Effector memory CD8-positive, alpha-beta T cell (primary cell): ENCODE measurements around the gene FOXO1.

Experiments
- ATAC-seq: fragments of 150-1000 bp; cut with Tn5 transposase; replicated peaks from 2 replicates; pipeline ENCODE4 v1.10.0; 2021; ENCODE audit warnings: mild to moderate bottlenecking, moderate library complexity
- DNase-seq, 3 experiments: peaks; one replicate each; pipeline ENCODE4 v3.0.0; 2021
- H3K27ac Mint-ChIP-seq, 2 donors: one replicate each; pipeline ENCODE4 v1.8.0; 2022; ENCODE audit warnings: mild to moderate bottlenecking in 2 of 2, mixed read lengths in 2 of 2, moderate library complexity in 2 of 2
- H3K27me3 Mint-ChIP-seq, 2 donors: one replicate each; pipeline ENCODE4 v1.8.0; 2022; ENCODE audit warnings: mixed read lengths in 2 of 2
- H3K36me3 Mint-ChIP-seq: one replicate; pipeline ENCODE4 v1.8.0; 2022; ENCODE audit warnings: mild to moderate bottlenecking, moderate library complexity, mixed read lengths; ENCODE audit not compliant: insufficient read depth
- H3K4me1 Mint-ChIP-seq, 2 donors: one replicate each; pipeline ENCODE4 v1.8.0; 2022; ENCODE audit warnings: low read depth in 2 of 2, mixed read lengths in 2 of 2
- H3K4me3 Mint-ChIP-seq, 2 donors: one replicate each; pipeline ENCODE4 v1.8.0; 2022; ENCODE audit warnings: mild to moderate bottlenecking in 2 of 2, mixed read lengths in 2 of 2, moderate library complexity in 2 of 2
- H3K9me3 Mint-ChIP-seq, 2 donors: one replicate each; pipeline ENCODE4 v1.8.0; 2022; ENCODE audit warnings: mixed read lengths in 2 of 2

FOXO1 gene

GRCh38 chr13:40639221-40639681 lies 27.2 kb downstream of the FOXO1 start:
- H3K27me3 Mint-ChIP-seq, result no peaks in the 10 kb centered on the region
- H3K27ac Mint-ChIP-seq, result peak overlapping the region; percentile 53 to 72
- peaks cover 29% of the 10 kb centered on the region for H3K36me3 Mint-ChIP-seq
- H3K9me3 Mint-ChIP-seq, result no peaks in the 10 kb centered on the region
- ATAC-seq (peak; percentile 17), DNase-seq (no peak)
- H3K4me3 Mint-ChIP-seq, result no peak overlapping the region
- H3K4me1 Mint-ChIP-seq, result peaks cover 59 to 86% of the 10 kb centered on the region in 2 donors

GRCh38 chr13:40637643-40638042 lies 28.8 kb downstream of the FOXO1 start:
- H3K27ac Mint-ChIP-seq, result peak overlapping the region in 1 of 2 donors; percentile 72
- H3K36me3 Mint-ChIP-seq, result peaks cover 21% of the 10 kb centered on the region
- H3K27me3 Mint-ChIP-seq, result no peaks in the 10 kb centered on the region
- no peaks in the 10 kb centered on the region for H3K9me3 Mint-ChIP-seq
- no peak overlapping the region for H3K4me3 Mint-ChIP-seq
- peaks cover 56 to 84% of the 10 kb centered on the region in 2 donors for H3K4me1 Mint-ChIP-seq
- ATAC-seq (no peak), DNase-seq (no peak)

DNA sequence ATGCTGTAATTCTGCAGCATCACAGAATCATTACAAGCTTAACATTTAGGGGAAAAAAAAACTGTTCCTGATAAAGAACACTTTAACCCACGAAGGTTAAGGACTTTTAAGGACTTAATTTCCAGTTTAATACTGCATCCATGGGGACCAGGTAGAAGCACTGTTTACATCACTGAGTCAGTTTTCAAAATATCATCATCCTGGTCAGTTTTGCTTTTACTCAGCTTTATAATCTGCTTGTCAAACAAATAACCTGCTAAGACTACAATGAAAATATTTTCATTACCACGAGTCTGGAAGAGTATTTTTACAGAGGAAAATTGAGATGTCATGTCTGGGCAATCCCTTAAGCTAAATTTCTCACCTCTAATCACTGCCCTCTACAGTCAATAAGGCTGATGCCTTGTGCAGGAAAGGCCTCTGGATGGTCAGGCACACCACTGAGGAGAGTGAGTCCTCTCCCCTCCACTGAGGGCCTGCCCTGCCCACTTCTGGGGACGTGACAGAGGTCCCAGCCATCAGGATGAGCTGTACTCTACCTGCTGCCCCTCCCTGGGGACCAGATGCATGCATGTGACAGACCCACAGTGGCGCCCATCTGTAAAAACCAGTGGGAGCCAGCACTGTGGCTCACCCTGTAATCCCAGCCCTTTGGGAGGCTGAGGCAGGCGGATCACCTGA lies 31.0 kb downstream of the FOXO1 start:
- Mint-ChIP-seq H3K4me3 (no peak overlapping the region), H3K4me1 (peaks cover 56 to 78% of the 10 kb centered on the region in 2 donors), H3K9me3 (no peaks in the 10 kb centered on the region), H3K27me3 (no peaks in the 10 kb centered on the region), H3K27ac (peak overlapping the region; percentile 68 to 80), H3K36me3 (peaks cover 15% of the 10 kb centered on the region)
- no peak for DNase-seq
- no peak for ATAC-seq

GRCh38 chr13:40632915-40633314 lies 33.5 kb downstream of the FOXO1 start:
- Mint-ChIP-seq H3K27me3 (no peaks in the 10 kb centered on the region), H3K4me3 (no peak overlapping the region), H3K36me3 (peaks cover 22% of the 10 kb centered on the region), H3K27ac (no peak overlapping the region), H3K9me3 (no peaks in the 10 kb centered on the region), H3K4me1 (peaks cover 47 to 62% of the 10 kb centered on the region in 2 donors)
- no peak for ATAC-seq
- DNase-seq, result no peak

GRCh38 chr13:40631605-40632004 lies 34.8 kb downstream of the FOXO1 start:
- Mint-ChIP-seq H3K27ac (peak overlapping the region in 1 of 2 donors; percentile 87), H3K36me3 (peaks cover 30% of the 10 kb centered on the region), H3K27me3 (no peaks in the 10 kb centered on the region), H3K9me3 (no peaks in the 10 kb centered on the region), H3K4me3 (peak overlapping the region; percentile 2), H3K4me1 (peaks cover 53 to 65% of the 10 kb centered on the region in 2 donors)
- no peak for ATAC-seq
- DNase-seq, result no peak

- H3K4me3 Mint-ChIP-seq, result no peak overlapping the region
- no peaks in the 10 kb centered on the region for H3K9me3 Mint-ChIP-seq
- no peak for ATAC-seq
- H3K36me3 Mint-ChIP-seq, result peaks cover 31% of the 10 kb centered on the region
- no peaks in the 10 kb centered on the region for H3K27me3 Mint-ChIP-seq
- peaks cover 49 to 61% of the 10 kb centered on the region in 2 donors for H3K4me1 Mint-ChIP-seq
- DNase-seq, result no peak
- H3K27ac Mint-ChIP-seq, result peak overlapping the region in 1 of 2 donors; percentile 38
Measured at GRCh38 chr13:40629678-40630384, 36.6 kb downstream of the FOXO1 start.

GRCh38 chr13:40626977-40627376 lies 39.5 kb downstream of the FOXO1 start:
- Mint-ChIP-seq H3K27ac (peak overlapping the region; percentile 13 to 15), H3K4me3 (no peak overlapping the region), H3K27me3 (no peaks in the 10 kb centered on the region), H3K4me1 (peaks cover 53 to 66% of the 10 kb centered on the region in 2 donors), H3K36me3 (peaks cover 29% of the 10 kb centered on the region), H3K9me3 (no peaks in the 10 kb centered on the region)
- DNase-seq (no peak), ATAC-seq (no peak)

- Mint-ChIP-seq H3K27ac (peak overlapping the region; percentile 13 to 15), H3K4me3 (peak overlapping the region in 1 of 2 donors; percentile 2), H3K27me3 (no peaks in the 10 kb centered on the region), H3K9me3 (no peaks in the 10 kb centered on the region), H3K36me3 (peaks cover 26% of the 10 kb centered on the region), H3K4me1 (peaks cover 50 to 63% of the 10 kb centered on the region in 2 donors)
- ATAC-seq, result no peak
- no peak for DNase-seq
Measured at GRCh38 chr13:40626561-40626960, 39.9 kb downstream of the FOXO1 start.

DNA sequence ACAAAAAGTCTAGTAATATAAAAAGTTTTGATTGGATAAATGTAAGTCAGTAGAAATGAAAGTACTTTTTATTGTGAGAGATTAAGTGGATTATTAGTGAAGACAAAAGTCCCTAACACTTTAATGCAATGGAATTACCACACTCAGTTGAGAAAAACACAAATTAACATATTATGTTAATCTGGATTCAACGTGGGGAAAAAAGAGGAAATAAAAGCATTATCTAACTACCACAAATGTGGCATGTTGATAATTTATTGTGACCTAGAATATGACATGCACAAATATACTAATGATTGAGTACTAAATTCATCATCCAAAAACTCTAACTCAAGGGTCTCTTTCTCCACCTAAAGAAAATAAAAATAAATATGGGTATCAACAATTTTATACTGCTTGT lies 41.5 kb downstream of the FOXO1 start:
- DNase-seq (no peak), ATAC-seq (peak; percentile 25)
- Mint-ChIP-seq H3K4me3 (peak overlapping the region in 1 of 2 donors; percentile 4), H3K4me1 (peaks cover 52 to 62% of the 10 kb centered on the region in 2 donors), H3K27ac (no peak overlapping the region), H3K36me3 (peaks cover 30% of the 10 kb centered on the region), H3K9me3 (no peaks in the 10 kb centered on the region), H3K27me3 (no peaks in the 10 kb centered on the region)

GRCh38 chr13:40624383-40624782 lies 42.1 kb downstream of the FOXO1 start:
- H3K27me3 Mint-ChIP-seq, result no peaks in the 10 kb centered on the region
- H3K36me3 Mint-ChIP-seq, result peaks cover 30% of the 10 kb centered on the region
- H3K4me3 Mint-ChIP-seq, result no peak overlapping the region
- peaks cover 55 to 68% of the 10 kb centered on the region in 2 donors for H3K4me1 Mint-ChIP-seq
- no peaks in the 10 kb centered on the region for H3K9me3 Mint-ChIP-seq
- peak; percentile 62 for ATAC-seq
- H3K27ac Mint-ChIP-seq, result no peak overlapping the region
- no peak for DNase-seq

DNA sequence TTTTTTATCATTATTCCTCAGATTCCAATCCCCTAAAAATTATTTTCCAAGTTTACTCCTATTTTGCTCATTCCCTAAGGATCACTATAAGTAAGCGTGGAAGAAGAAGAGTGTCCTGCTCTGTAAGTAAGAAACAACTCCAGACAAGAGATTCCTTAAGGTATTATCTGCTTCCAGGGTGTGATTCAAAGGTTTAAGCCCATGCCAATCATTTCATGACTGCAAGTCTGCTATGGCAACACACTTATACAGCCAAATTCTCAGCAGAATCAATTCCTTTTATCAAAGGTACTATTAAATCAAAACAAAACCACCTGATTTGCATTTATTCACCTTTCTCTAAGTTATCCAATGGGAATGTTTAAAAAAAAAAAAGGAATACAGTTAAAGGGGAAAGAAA lies 43.7 kb downstream of the FOXO1 start:
- peaks cover 56 to 70% of the 10 kb centered on the region in 2 donors for H3K4me1 Mint-ChIP-seq
- H3K27ac Mint-ChIP-seq, result peak overlapping the region; percentile 32 to 81
- H3K4me3 Mint-ChIP-seq, result no peak overlapping the region
- no peak for DNase-seq
- peaks cover 26% of the 10 kb centered on the region for H3K36me3 Mint-ChIP-seq
- no peaks in the 10 kb centered on the region for H3K27me3 Mint-ChIP-seq
- no peaks in the 10 kb centered on the region for H3K9me3 Mint-ChIP-seq
- no peak for ATAC-seq

DNA sequence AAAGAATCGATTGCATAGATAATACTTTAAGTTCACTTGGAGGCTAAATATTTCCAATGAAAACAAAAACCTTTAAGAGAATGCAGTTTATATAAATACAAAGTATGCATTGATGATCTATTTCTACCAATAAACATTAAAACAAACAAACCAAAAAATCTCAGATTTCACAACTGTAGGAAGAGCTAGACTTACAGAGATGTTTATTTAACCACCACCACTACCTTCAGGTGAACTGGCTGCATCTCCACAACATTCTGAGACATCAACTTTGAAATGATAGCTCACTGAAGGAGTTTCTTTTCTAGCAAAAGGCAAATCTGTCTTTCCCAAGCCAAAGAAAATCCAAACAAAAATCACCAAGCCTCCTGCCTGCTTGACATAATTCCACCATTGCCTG lies 44.2 kb downstream of the FOXO1 start:
- Mint-ChIP-seq H3K4me1 (peaks cover 58 to 70% of the 10 kb centered on the region in 2 donors), H3K9me3 (no peaks in the 10 kb centered on the region), H3K36me3 (peaks cover 21% of the 10 kb centered on the region), H3K27ac (peak overlapping the region; percentile 32 to 81), H3K27me3 (no peaks in the 10 kb centered on the region), H3K4me3 (peak overlapping the region in 1 of 2 donors; percentile 5)
- DNase-seq (no peak), ATAC-seq (no peak)

GRCh38 chr13:40619479-40619814 lies 47.0 kb downstream of the FOXO1 start:
- Mint-ChIP-seq H3K27ac (peak overlapping the region; percentile 52), H3K9me3 (no peaks in the 10 kb centered on the region), H3K4me3 (peak overlapping the region; percentile 28 to 35), H3K36me3 (peaks cover 28% of the 10 kb centered on the region), H3K27me3 (no peaks in the 10 kb centered on the region), H3K4me1 (peaks cover 70 to 78% of the 10 kb centered on the region in 2 donors)
- no peak for DNase-seq
- no peak for ATAC-seq
